HG03025 (cell line): Measurements from ENCODE around the gene DDX25.

Experiments
- ATAC-seq: cut with Tn5 transposase; IDR thresholded peaks from one replicate; pipeline ENCODE4 v1.9.1; 2021; ENCODE audit warnings: mild to moderate bottlenecking, moderate library complexity; ENCODE audit not compliant: unreplicated experiment, low FRiP score

Gene DDX25

DNA sequence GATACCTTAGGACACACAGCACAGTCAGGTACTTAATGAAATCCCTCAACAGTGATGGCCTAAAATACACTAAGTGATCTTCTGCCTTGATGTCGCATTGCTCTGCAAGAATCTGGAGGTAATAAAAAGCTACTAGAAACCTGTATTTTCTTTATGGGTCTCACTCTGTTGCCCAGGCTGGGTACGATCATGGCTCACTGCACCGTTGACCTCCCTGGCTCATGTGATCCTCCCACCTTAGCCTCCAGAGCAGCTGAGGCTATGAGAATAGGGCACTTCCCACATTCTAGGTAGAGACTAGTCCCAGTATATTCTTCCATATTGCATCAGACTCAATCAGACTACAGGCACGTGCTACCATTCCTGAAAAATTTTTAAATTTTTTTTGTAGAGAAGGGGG is 63.2 kb downstream of the DDX25 start:
- ATAC-seq, result no peak

GRCh38 chr11:125968354-125968753 is 64.0 kb downstream of the DDX25 start:
- ATAC-seq, result no peak

GRCh38 chr11:125971618-125972017 is 67.3 kb downstream of the DDX25 start:
- ATAC-seq, result no peak

GRCh38 chr11:125974284-125974683 is 70.0 kb downstream of the DDX25 start:
- no peak for ATAC-seq

GRCh38 chr11:125975634-125976033 is 71.3 kb downstream of the DDX25 start:
- no peak for ATAC-seq

DNA sequence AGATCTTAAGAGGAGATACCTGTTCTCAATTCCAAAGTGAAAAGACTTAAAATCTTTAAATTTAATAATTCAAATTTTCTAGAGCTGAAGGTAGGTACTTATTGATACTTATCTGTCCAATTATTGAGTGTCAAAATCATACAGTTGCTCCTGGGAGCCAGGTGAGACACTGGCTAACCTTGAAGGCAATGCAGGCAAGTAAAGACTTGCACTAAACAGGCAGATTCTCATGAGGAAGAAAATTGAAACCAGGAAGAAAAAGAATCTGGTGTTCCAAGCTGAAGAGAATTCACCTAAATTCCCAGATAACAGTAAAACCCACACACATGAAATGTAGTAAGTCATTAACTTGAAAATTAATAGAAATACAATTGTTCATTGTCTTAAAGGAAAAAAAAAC is 71.8 kb downstream of the DDX25 start:
- ATAC-seq, result no peak

DNA sequence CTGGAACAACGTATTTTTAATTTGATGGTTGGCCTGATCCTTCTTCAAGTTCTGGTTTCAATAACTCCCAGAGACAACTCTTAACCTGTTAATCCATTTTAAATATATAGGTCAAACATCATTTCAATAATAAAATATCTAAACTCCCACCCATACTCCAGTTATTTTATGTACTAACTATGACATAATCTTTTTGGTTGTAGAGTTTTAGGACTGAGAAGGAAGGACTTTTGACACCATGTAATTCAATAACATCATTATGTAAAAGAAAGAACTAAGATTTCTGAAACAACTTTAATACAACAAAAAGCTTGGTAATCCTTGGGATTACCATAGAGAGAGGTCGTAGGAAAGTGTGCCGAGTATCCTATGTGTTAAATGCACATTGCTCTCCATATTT is 73.0 kb downstream of the DDX25 start:
- no peak for ATAC-seq

GRCh38 chr11:125978181-125978716 is 73.9 kb downstream of the DDX25 start:
- no peak for ATAC-seq
